Hepatocyte (in vitro differentiated cells): Measurements from ENCODE around the gene DHRS3. TPM values are rescaled to one million over a fixed set of nuclear protein-coding genes. Genes with fewer than 3 reads are reported as not detected.

Experiments used
- DNase-seq: peaks from one replicate; pipeline ENCODE4 v3.0.0-alpha.2; 2016; ENCODE audit warnings: low spot score
- H2AFZ ChIP-seq: fragments of 200-600 bp; sonication (generic); 2 replicates; pipeline ENCODE4 v1.6.0; 2016; ENCODE audit warnings: antibody characterized with exemption, mild to moderate bottlenecking
- H3K27ac ChIP-seq: fragments of 200-600 bp; sonication (generic); 2 replicates; pipeline ENCODE4 v1.5.1; 2016; ENCODE audit warnings: mild to moderate bottlenecking
- H3K27me3 ChIP-seq: fragments of 200-600 bp; sonication (generic); 2 replicates; pipeline ENCODE4 v1.6.1; 2016
- H3K36me3 ChIP-seq: fragments of 200-600 bp; sonication (generic); replicated peaks from 2 replicates; pipeline ENCODE4 v1.5.1; 2016; ENCODE audit warnings: low read depth; ENCODE audit not compliant: insufficient read depth
- H3K4me1 ChIP-seq: fragments of 200-600 bp; sonication (generic); 2 replicates; pipeline ENCODE4 v1.5.1; 2016; ENCODE audit warnings: mild to moderate bottlenecking, moderate library complexity; ENCODE audit not compliant: insufficient read depth
- H3K4me2 ChIP-seq: fragments of 200-600 bp; sonication (generic); 2 replicates; pipeline ENCODE4 v1.6.0; 2016
- H3K4me3 ChIP-seq: fragments of 200-600 bp; sonication (generic); 2 replicates; pipeline ENCODE4 v1.5.1; 2016; ENCODE audit warnings: mild to moderate bottlenecking
- H3K79me2 ChIP-seq: fragments of 200-600 bp; sonication (generic); 2 replicates; pipeline ENCODE4 v1.6.0; 2017; ENCODE audit warnings: mild to moderate bottlenecking
- H3K9me2 ChIP-seq: fragments of 200-600 bp; sonication (generic); replicated peaks from 2 replicates; pipeline ENCODE4 v1.6.0; 2017; ENCODE audit warnings: mild to moderate bottlenecking; ENCODE audit not compliant: insufficient read depth
- H3K9me3 ChIP-seq: fragments of 200-600 bp; sonication (generic); 2 replicates; pipeline ENCODE4 v1.5.1; 2016; ENCODE audit warnings: low read depth, mild to moderate bottlenecking
- H4K20me1 ChIP-seq: fragments of 200-600 bp; sonication (generic); 2 replicates; pipeline ENCODE4 v1.6.0; 2016; ENCODE audit warnings: mild to moderate bottlenecking; ENCODE audit not compliant: insufficient read depth, poor library complexity, severe bottlenecking
- EZH2 ChIP-seq: fragments of 200-600 bp; sonication (generic); IDR thresholded peaks from 2 replicates; pipeline ENCODE4 v1.6.1; 2016; ENCODE audit warnings: antibody characterized with exemption, mild to moderate bottlenecking, borderline replicate concordance
- EZH2phosphoT487 ChIP-seq: fragments of 200-600 bp; sonication (generic); IDR thresholded peaks from one replicate; pipeline ENCODE4 v1.6.1; 2018; ENCODE audit warnings: antibody characterized with exemption, mild to moderate bottlenecking, low read depth, moderate library complexity; ENCODE audit not compliant: unreplicated experiment, severe bottlenecking
- WGBS: methylation state at CpG from one replicate; pipeline ENCODE4 v1.1.6; 2016; ENCODE audit warnings: low lambda C conversion rate; ENCODE audit errors: missing lambda C conversion rate; 5-methylcytosine and 5-hydroxymethylcytosine counted together
- polyA plus RNA-seq: library from polyadenylated mRNA; unstranded; fragments of >200 nt; fragmentation: Nextera tagmentation; extraction: Ambion mirVana; gene quantifications from 2 replicates; pipeline ENCODE4 v1.2.1, GENCODE V29; 2016
- total RNA-seq: library from RNA; depleted of rRNA; stranded (reverse); fragments of >200 nt; gene quantifications from 2 replicates; pipeline ENCODE4 v1.2.3, GENCODE V29; 2014
- TF ChIP-seq, protein P1 (sequence below): fragments of 200-600 bp; sonication (generic); IDR thresholded peaks from 2 replicates; pipeline ENCODE4 v1.5.1; 2016; ENCODE audit warnings: antibody characterized with exemption, mild to moderate bottlenecking; ENCODE audit not compliant: poor library complexity

Gene DHRS3
- total and polyA plus RNA-seq, 2 experiments from 2014 or later, result 75.9 to 103 TPM

DNA sequence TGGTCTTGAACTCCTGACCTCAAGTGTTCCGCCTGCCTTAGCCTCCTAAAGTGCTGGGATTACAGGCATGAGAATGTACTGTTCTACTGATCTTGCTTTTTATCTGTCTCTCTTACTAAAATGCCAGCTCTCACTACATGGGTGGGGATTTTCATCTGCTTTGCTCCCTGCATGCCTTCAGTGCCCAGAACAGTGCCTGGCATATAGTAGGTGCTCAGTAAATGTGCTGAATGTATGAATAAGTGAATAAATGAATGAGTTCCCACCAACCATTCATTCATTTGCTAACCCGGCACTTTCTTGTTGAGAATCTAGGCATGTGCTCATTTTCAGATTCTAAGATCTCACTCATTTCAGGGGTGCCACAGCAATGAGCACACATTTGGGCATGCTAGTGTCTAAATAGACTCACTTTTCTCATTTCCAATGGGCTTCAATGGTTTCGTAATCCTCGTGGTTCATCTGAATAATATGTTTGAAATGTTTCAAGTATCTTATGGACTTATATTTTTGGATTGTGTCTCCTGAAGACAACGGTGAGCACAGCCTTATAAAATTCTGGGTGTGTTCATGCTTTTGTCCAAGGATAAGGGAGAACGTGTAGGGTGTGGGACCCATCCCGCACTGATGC, 7.6 kb downstream of the DHRS3 start:
- no peak for DNase-seq
- no peaks in the 10 kb centered on the region for H3K27me3 ChIP-seq
- WGBS, result 86% methylated on average over 7 of the region's 7 CpGs
- H3K9me3 ChIP-seq, result no peaks in the 10 kb centered on the region
- H3K9me2 ChIP-seq, result no peaks in the 10 kb centered on the region
- no peak overlapping the region for H2AFZ ChIP-seq
- TF ChIP-seq, protein P1, sequence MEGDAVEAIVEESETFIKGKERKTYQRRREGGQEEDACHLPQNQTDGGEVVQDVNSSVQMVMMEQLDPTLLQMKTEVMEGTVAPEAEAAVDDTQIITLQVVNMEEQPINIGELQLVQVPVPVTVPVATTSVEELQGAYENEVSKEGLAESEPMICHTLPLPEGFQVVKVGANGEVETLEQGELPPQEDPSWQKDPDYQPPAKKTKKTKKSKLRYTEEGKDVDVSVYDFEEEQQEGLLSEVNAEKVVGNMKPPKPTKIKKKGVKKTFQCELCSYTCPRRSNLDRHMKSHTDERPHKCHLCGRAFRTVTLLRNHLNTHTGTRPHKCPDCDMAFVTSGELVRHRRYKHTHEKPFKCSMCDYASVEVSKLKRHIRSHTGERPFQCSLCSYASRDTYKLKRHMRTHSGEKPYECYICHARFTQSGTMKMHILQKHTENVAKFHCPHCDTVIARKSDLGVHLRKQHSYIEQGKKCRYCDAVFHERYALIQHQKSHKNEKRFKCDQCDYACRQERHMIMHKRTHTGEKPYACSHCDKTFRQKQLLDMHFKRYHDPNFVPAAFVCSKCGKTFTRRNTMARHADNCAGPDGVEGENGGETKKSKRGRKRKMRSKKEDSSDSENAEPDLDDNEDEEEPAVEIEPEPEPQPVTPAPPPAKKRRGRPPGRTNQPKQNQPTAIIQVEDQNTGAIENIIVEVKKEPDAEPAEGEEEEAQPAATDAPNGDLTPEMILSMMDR, result no peak
- TF ChIP-seq EZH2phosphoT487, result no peak
- TF ChIP-seq EZH2, result no peak
- H3K4me2 ChIP-seq, result no peak overlapping the region
- peaks cover 3% of the 10 kb centered on the region for H3K36me3 ChIP-seq
- peaks cover 39% of the 10 kb centered on the region for H3K4me1 ChIP-seq
- H4K20me1 ChIP-seq, result peaks cover 10% of the 10 kb centered on the region
- H3K79me2 ChIP-seq, result peaks cover 100% of the 10 kb centered on the region
- H3K4me3 ChIP-seq, result no peak overlapping the region
- peak overlapping the region; percentile 4 for H3K27ac ChIP-seq

DNA sequence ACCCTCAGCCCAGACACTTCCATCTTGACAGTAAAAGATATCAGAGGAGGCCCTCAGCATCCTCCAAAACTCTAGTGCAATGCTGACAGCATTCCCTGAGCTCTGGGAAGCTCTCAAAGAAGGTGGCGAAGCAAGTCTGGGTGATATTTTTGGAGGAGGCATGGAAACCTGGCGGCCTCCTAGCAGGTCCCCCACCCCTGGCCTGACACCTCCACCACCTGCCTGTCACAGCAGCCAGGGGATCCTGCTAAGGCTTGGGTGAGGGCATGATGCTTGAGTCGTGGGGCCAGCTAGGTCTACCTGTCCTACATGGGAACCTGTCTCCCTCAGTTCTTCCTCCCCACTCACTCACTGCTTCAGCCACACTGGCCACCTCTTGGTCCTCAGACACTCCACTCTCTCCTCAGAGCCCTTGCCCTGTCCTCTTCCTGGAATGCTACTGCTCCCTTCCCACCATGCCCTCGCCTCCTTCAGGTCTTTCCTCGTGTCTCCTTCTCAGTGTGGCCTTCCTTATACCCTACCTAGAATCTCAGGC, 8.5 kb downstream of the DHRS3 start:
- Histone ChIP-seq H4K20me1 (peaks cover 10% of the 10 kb centered on the region), H3K36me3 (peaks cover 3% of the 10 kb centered on the region), H3K9me2 (no peaks in the 10 kb centered on the region), H3K27me3 (no peaks in the 10 kb centered on the region), H3K4me2 (no peak overlapping the region), H3K4me3 (no peak overlapping the region), H3K79me2 (peaks cover 100% of the 10 kb centered on the region), H3K9me3 (no peaks in the 10 kb centered on the region), H3K27ac (peak overlapping the region; percentile 44), H3K4me1 (peaks cover 31% of the 10 kb centered on the region), H2AFZ (no peak overlapping the region)
- TF ChIP-seq EZH2 (no peak), EZH2phosphoT487 (no peak)
- TF ChIP-seq, protein P1, result no peak
- no peak for DNase-seq
- WGBS, result 81% methylated on average over 5 of the region's 5 CpGs

DNA sequence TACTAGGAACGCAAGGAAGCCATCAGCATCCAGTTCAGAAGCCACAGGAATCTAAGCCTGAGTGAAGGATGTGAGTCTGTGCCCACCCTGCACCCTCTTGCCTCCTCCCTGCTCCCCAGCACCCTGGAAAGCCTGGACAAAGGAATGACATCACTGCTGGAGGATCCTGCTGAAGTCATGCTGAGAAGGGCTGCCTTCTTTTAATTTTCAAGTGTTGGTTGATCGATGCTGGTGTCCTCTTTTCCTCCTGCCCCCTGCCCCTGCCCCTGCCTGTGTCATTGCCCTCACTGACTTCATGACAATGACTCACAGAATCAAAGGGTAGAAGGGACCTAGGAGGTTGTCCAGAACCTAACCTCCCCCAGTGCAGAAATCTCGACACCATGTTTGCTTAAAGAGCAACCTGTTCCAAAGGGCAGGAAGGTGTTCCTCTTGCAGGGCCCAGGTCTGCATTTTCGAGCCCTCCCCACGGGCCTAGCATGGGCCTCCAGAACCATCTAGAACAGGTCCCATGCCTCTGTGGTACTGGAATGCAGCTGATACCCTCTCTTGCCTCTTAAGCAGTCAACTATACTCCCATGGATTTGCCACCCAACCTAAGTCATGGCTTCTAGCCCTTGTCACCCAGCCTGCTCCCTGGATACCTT, 9.6 kb downstream of the DHRS3 start:
- Histone ChIP-seq H3K4me1 (peaks cover 32% of the 10 kb centered on the region), H4K20me1 (peaks cover 13% of the 10 kb centered on the region), H3K4me3 (no peak overlapping the region), H3K4me2 (no peak overlapping the region), H2AFZ (no peak overlapping the region), H3K9me2 (no peaks in the 10 kb centered on the region), H3K36me3 (peaks cover 3% of the 10 kb centered on the region), H3K27me3 (no peaks in the 10 kb centered on the region), H3K79me2 (peaks cover 97% of the 10 kb centered on the region), H3K9me3 (no peaks in the 10 kb centered on the region), H3K27ac (peak overlapping the region; percentile 70)
- WGBS, result 71% methylated on average over 5 of the region's 5 CpGs
- peak; percentile 35 for DNase-seq
- TF ChIP-seq, protein P1, result no peak
